NCI-H1694 (cell line): ENCODE measurements around the gene PRSS37.
"Not testable (repeated sequence)": the region's sequence is repeated elsewhere in the genome, so short reads cannot be mapped to it uniquely, and the experiment has no call there.

Experiments
- DNase-seq: peaks from one replicate; lab custom pipeline; 2025; lab: John Stamatoyannopoulos, UW

The PRSS37 gene

GRCh38 chr7:141841385-141841784 is at the start of gene PRSS37:
Gene PRSS37, minus strand, starts transcription at chr7:141841485. Its CDS starts 436 bp downstream, at chr7:141841049.
- DNase-seq: no peak

GRCh38 chr7:141889321-141889720 is 48.0 kb upstream of the PRSS37 start:
- DNase-seq: no peak

- no peak for DNase-seq
These were observed 43.4 kb upstream of the PRSS37 start for GRCh38 chr7:141884539-141885225.

GRCh38 chr7:141880960-141881359 is 39.7 kb upstream of the PRSS37 start:
- DNase-seq: no peak

- DNase-seq: no peak
These were observed 36.1 kb upstream of the PRSS37 start for GRCh38 chr7:141877365-141877764.

- no peak for DNase-seq
These were observed 35.1 kb upstream of the PRSS37 start for GRCh38 chr7:141876371-141876770.

- DNase-seq: no peak
These were observed 34.2 kb upstream of the PRSS37 start for GRCh38 chr7:141875453-141875852.

GRCh38 chr7:141874787-141875186 is 33.5 kb upstream of the PRSS37 start:
- no peak for DNase-seq

- no peak for DNase-seq
These were observed 31.6 kb upstream of the PRSS37 start for GRCh38 chr7:141872931-141873330.

GRCh38 chr7:141866974-141867373 is 25.7 kb upstream of the PRSS37 start:
- no peak for DNase-seq

- no peak for DNase-seq
These were observed 23.6 kb upstream of the PRSS37 start for GRCh38 chr7:141864765-141865447.

- DNase-seq: no peak
These were observed 18.9 kb upstream of the PRSS37 start for GRCh38 chr7:141860207-141860606.

- DNase-seq: no peak
These were observed 6.7 kb upstream of the PRSS37 start for GRCh38 chr7:141847996-141848395.

- DNase-seq: peak; percentile 94
These were observed 3.0 kb upstream of the PRSS37 start for GRCh38 chr7:141844256-141844655.

GRCh38 chr7:141842904-141843303 is 1.6 kb upstream of the PRSS37 start:
- no peak for DNase-seq

- DNase-seq: no peak
These were observed 577 bp downstream of the PRSS37 start for GRCh38 chr7:141840708-141841107.

- DNase-seq: no peak
These were observed 2.0 kb downstream of the PRSS37 start for GRCh38 chr7:141839256-141839655.

GRCh38 chr7:141838581-141838980 is 2.7 kb downstream of the PRSS37 start:
- no peak for DNase-seq

- no peak for DNase-seq
These were observed 3.6 kb downstream of the PRSS37 start for GRCh38 chr7:141837683-141838082.

- DNase-seq: not testable (repeated sequence)
These were observed 18.9 kb downstream of the PRSS37 start for GRCh38 chr7:141822432-141822831.

GRCh38 chr7:141820067-141820466 is 21.2 kb downstream of the PRSS37 start:
- no peak for DNase-seq

GRCh38 chr7:141792526-141792925 is 48.8 kb downstream of the PRSS37 start:
- DNase-seq: no peak

- no peak for DNase-seq
These were observed 51.4 kb downstream of the PRSS37 start, which contains the start of gene TAS2R5 for GRCh38 chr7:141789917-141790316. Gene TAS2R5, plus strand, starts transcription at chr7:141790217. Its CDS starts 145 bp downstream, at chr7:141790362.

- DNase-seq: no peak
These were observed 53.0 kb downstream of the PRSS37 start for GRCh38 chr7:141788296-141788695.
